ENCODE measurements around the gene LIPG.

The LIPG gene

GRCh38 chr18:49608366-49609255, 46.8 kb downstream of the LIPG start:
- Histone ChIP-seq H3K9ac (ENCODE audit: low read depth, low read length, poor library complexity, severe bottlenecking) (no peak overlapping the region), H3K9me2 (replicated peaks; ENCODE audit: low read depth, low read length) (no peaks in the 10 kb centered on the region), H3K9me3 (ENCODE audit: insufficient read depth, low read depth, low read length) (peaks cover 14% of the 10 kb centered on the region; the same call in 1 of the 2 replicates), H3K27me3 (ENCODE audit: insufficient read depth, low read length, poor library complexity, severe bottlenecking) (no peaks in the 10 kb centered on the region), H3K36me3 (ENCODE audit: insufficient read depth, low read length) (no peaks in the 10 kb centered on the region), H4K20me1 (ENCODE audit: insufficient read depth, low read length, poor library complexity, severe bottlenecking) (no peaks in the 10 kb centered on the region), H3F3A (ENCODE audit: low read depth) (no peaks in the 10 kb centered on the region), H3K4me2 (ENCODE audit: low read depth, low read length, poor library complexity, severe bottlenecking) (no peak overlapping the region), H3K4me1 (ENCODE audit: insufficient read depth, low read length, poor library complexity, severe bottlenecking) (peaks cover 7% of the 10 kb centered on the region), H2AFZ (ENCODE audit: low read length) (no peak overlapping the region), H3K4me3 (ENCODE audit: low read length, poor library complexity, severe bottlenecking) (no peak overlapping the region), H3K79me2 (ENCODE audit: insufficient read depth, low read length) (no peaks in the 10 kb centered on the region)
- TF ChIP-seq CTCF (conservative IDR thresholded peaks at IDR 0.05; ENCODE audit: low read length) (no peak), EZH2phosphoT487 (IDR thresholded peaks at IDR 0.05; ENCODE audit: borderline replicate concordance) (no peak)

- H3K79me2 ChIP-seq (ENCODE audit: insufficient read depth, low read length), result no peaks in the 10 kb centered on the region
- H3K9me3 ChIP-seq (ENCODE audit: insufficient read depth, low read depth, low read length), result peaks cover 14% of the 10 kb centered on the region; the same call in 1 of the 2 replicates
- no peaks in the 10 kb centered on the region for H3K9me2 ChIP-seq (replicated peaks; ENCODE audit: low read depth, low read length)
- H3F3A ChIP-seq (ENCODE audit: low read depth), result no peaks in the 10 kb centered on the region
- no peaks in the 10 kb centered on the region for H3K36me3 ChIP-seq (ENCODE audit: insufficient read depth, low read length)
- H3K4me1 ChIP-seq (ENCODE audit: insufficient read depth, low read length, poor library complexity, severe bottlenecking), result peaks cover 7% of the 10 kb centered on the region
- no peak overlapping the region for H3K9ac ChIP-seq (ENCODE audit: low read depth, low read length, poor library complexity, severe bottlenecking)
- no peak for TF ChIP-seq CTCF (conservative IDR thresholded peaks at IDR 0.05; ENCODE audit: low read length)
- no peak for TF ChIP-seq EZH2phosphoT487 (IDR thresholded peaks at IDR 0.05; ENCODE audit: borderline replicate concordance)
- H4K20me1 ChIP-seq (ENCODE audit: insufficient read depth, low read length, poor library complexity, severe bottlenecking), result no peaks in the 10 kb centered on the region
- no peak overlapping the region for H3K4me2 ChIP-seq (ENCODE audit: low read depth, low read length, poor library complexity, severe bottlenecking)
- H2AFZ ChIP-seq (ENCODE audit: low read length), result no peak overlapping the region
- no peaks in the 10 kb centered on the region for H3K27me3 ChIP-seq (ENCODE audit: insufficient read depth, low read length, poor library complexity, severe bottlenecking)
- no peak overlapping the region for H3K4me3 ChIP-seq (ENCODE audit: low read length, poor library complexity, severe bottlenecking)
Observed at GRCh38 chr18:49609256-49610021, 47.6 kb downstream of the LIPG start.

- H3K9ac ChIP-seq (ENCODE audit: low read depth, low read length, poor library complexity, severe bottlenecking), result no peak overlapping the region
- H3K4me3 ChIP-seq (ENCODE audit: low read length, poor library complexity, severe bottlenecking), result no peak overlapping the region
- H4K20me1 ChIP-seq (ENCODE audit: insufficient read depth, low read length, poor library complexity, severe bottlenecking), result no peaks in the 10 kb centered on the region
- peaks cover 7% of the 10 kb centered on the region for H3K4me1 ChIP-seq (ENCODE audit: insufficient read depth, low read length, poor library complexity, severe bottlenecking)
- peaks cover 13% of the 10 kb centered on the region; the same call in 1 of the 2 replicates for H3K9me3 ChIP-seq (ENCODE audit: insufficient read depth, low read depth, low read length)
- TF ChIP-seq EZH2phosphoT487 (IDR thresholded peaks at IDR 0.05; ENCODE audit: borderline replicate concordance), result no peak
- TF ChIP-seq CTCF (conservative IDR thresholded peaks at IDR 0.05; ENCODE audit: low read length), result no peak
- H2AFZ ChIP-seq (ENCODE audit: low read length), result no peak overlapping the region
- no peaks in the 10 kb centered on the region for H3F3A ChIP-seq (ENCODE audit: low read depth)
- no peaks in the 10 kb centered on the region for H3K79me2 ChIP-seq (ENCODE audit: insufficient read depth, low read length)
- H3K4me2 ChIP-seq (ENCODE audit: low read depth, low read length, poor library complexity, severe bottlenecking), result no peak overlapping the region
- H3K9me2 ChIP-seq (replicated peaks; ENCODE audit: low read depth, low read length), result no peaks in the 10 kb centered on the region
- H3K36me3 ChIP-seq (ENCODE audit: insufficient read depth, low read length), result no peaks in the 10 kb centered on the region
- H3K27me3 ChIP-seq (ENCODE audit: insufficient read depth, low read length, poor library complexity, severe bottlenecking), result no peaks in the 10 kb centered on the region
Observed at GRCh38 chr18:49610022-49610445, 48.2 kb downstream of the LIPG start.
